MCF 10A (cell line): ENCODE results near the gene OGDHL. TPM values are rescaled to one million over a fixed set of nuclear protein-coding genes. Genes with fewer than 3 reads are reported as not detected.

ENCODE experiments used
- Bru-seq: library from RNA; stranded (reverse); fragments of 400-500 nt; gene quantifications from one replicate; lab custom pipeline; 2021; lab: Mats Ljungman, UMichigan
- BruChase-seq, 2 experiments: library from RNA; stranded (reverse); fragments of 400-500 nt; gene quantifications; one replicate each; lab custom pipeline; 2021; lab: Mats Ljungman, UMichigan
- BruUV-seq: library from RNA; stranded (reverse); fragments of 400-500 nt; replicated peaks from 2 replicates; lab custom pipeline; 2021; lab: Mats Ljungman, UMichigan
- CTCF ChIA-PET: fragments of 300-600 bp; sonication (Branson Sonifier 250); formaldehyde crosslinking; extraction: SDS; loops from one replicate; lab custom pipeline; 2021; ENCODE audit warnings: antibody characterized with exemption, inconsistent platforms; lab: Yijun Ruan, JAX
- POLR2A ChIA-PET: fragments of 300-600, 350-650 bp; sonication (Branson Sonifier 250); formaldehyde crosslinking; extraction: SDS; loops from one replicate; lab custom pipeline; 2020; ENCODE audit warnings: antibody characterized with exemption, inconsistent platforms; lab: Yijun Ruan, JAX
- DNase-seq: peaks from one replicate; pipeline ENCODE4 v3.0.0-alpha.2; 2018; ENCODE audit not compliant: unreplicated experiment
- H3K27ac Mint-ChIP-seq: one replicate; pipeline ENCODE4 v1.8.0; 2022; ENCODE audit warnings: mild to moderate bottlenecking, low read depth, mixed read lengths; ENCODE audit not compliant: unreplicated experiment
- H3K27me3 Mint-ChIP-seq: one replicate; pipeline ENCODE4 v1.8.0; 2022; ENCODE audit warnings: mixed read lengths; ENCODE audit not compliant: insufficient read depth, unreplicated experiment
- H3K36me3 Mint-ChIP-seq: one replicate; pipeline ENCODE4 v1.8.0; 2022; ENCODE audit warnings: mild to moderate bottlenecking, moderate library complexity, mixed read lengths; ENCODE audit not compliant: insufficient read depth, unreplicated experiment
- H3K4me1 Mint-ChIP-seq: one replicate; pipeline ENCODE4 v1.8.0; 2022; ENCODE audit warnings: mixed read lengths; ENCODE audit not compliant: insufficient read depth, unreplicated experiment
- H3K4me3 Mint-ChIP-seq: one replicate; pipeline ENCODE4 v1.8.0; 2022; ENCODE audit warnings: mild to moderate bottlenecking, moderate library complexity, mixed read lengths; ENCODE audit not compliant: unreplicated experiment
- H3K9me3 Mint-ChIP-seq: one replicate; pipeline ENCODE4 v1.8.0; 2022; ENCODE audit warnings: mixed read lengths; ENCODE audit not compliant: unreplicated experiment
- CTCF ChIP-seq: fragments of 200-600 bp; IDR thresholded peaks from one replicate; pipeline ENCODE4 v1.8.0; 2022; ENCODE audit warnings: antibody characterized with exemption, mild to moderate bottlenecking; ENCODE audit not compliant: unreplicated experiment
- intact Hi-C: fragments of 100-400 bp; cut with micrococcal nuclease; formaldehyde crosslinking; loops from 2 replicates; pipeline ENCODE4 v1.14.1; 2022
- long read RNA-seq: library from polyadenylated mRNA; stranded (forward); transcript quantifications from one replicate; pipeline ENCODE4 v2.0.0, GENCODE V29; 2022
- total RNA-seq: library from RNA; stranded (reverse); gene quantifications from 2 replicates; pipeline ENCODE4 v1.2.3, GENCODE V29; 2022

The OGDHL gene
- 0.22 and 0.28 TPM in 2 replicates for total RNA-seq
- percentile 14 among the genes with signal in this experiment for Bru-seq, nascent RNA
- percentile 14 among the genes with signal in this experiment for BruChase-seq, experiment 1, labeled RNA remaining after a 6-hour chase
- BruChase-seq, experiment 2, labeled RNA remaining after a 2-hour chase = percentile 16 among the genes with signal in this experiment
- long read RNA-seq, partial matches to known transcripts = 2 of 2 reads
- long read RNA-seq, other reads (novel, unspliced or antisense) = 0 of 2 reads

GRCh38 chr10:49761789-49762565 is at the start of gene OGDHL:
Gene OGDHL, minus strand, starts transcription at chr10:49762323. Its CDS starts 3,731 bp downstream, at chr10:49758592.
- peak; percentile 54 for DNase-seq
- Mint-ChIP-seq H3K27me3 (peaks cover 36% of the 10 kb centered on the region), H3K4me1 (peaks cover 6% of the 10 kb centered on the region), H3K4me3 (peak within 1 kb of the TSS; percentile 62), H3K36me3 (no peaks in the 10 kb centered on the region), H3K9me3 (no peaks in the 10 kb centered on the region), H3K27ac (no peak within 1 kb of the TSS)
- POLR2A ChIA-PET = no interaction called here
- CTCF ChIA-PET = no interaction called here
- no peak for TF ChIP-seq CTCF
- intact Hi-C loops = loop anchor here (10.0 kb wide), 1 partner anchor 157 kb away; no protein-coding TSS in a partner anchor
- BruUV-seq = no TSS peak

DNA sequence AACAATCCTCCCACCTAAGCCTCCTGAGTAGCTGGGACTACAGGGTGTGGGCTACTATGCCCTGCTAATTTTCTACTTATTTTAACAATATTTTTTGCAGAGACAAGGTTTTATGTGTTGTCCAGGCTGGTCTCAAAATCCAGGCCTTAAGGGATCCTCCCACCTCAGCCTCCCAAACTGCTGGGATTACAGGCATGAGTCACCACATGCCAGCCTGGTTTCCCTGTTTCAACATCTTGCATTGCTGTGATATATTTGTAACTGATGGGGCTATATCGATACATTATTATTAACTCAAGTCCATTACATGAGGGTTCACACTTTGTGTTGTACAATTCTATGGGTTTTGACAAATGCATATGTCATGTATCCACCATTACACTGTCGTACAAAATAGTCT is 41.9 kb upstream of the OGDHL start:
- DNase-seq = peak; percentile 10
- H3K27me3 Mint-ChIP-seq = peaks cover 23% of the 10 kb centered on the region
- no peak for TF ChIP-seq CTCF
- intact Hi-C loops = no loop called here
- CTCF ChIA-PET = no interaction called here
- no peak overlapping the region for H3K27ac Mint-ChIP-seq
- BruUV-seq = no TSS peak
- no peaks in the 10 kb centered on the region for H3K4me1 Mint-ChIP-seq
- H3K9me3 Mint-ChIP-seq = no peaks in the 10 kb centered on the region
- POLR2A ChIA-PET = no interaction called here
- no peak overlapping the region for H3K4me3 Mint-ChIP-seq
- no peaks in the 10 kb centered on the region for H3K36me3 Mint-ChIP-seq

- no peak overlapping the region for H3K27ac Mint-ChIP-seq
- H3K9me3 Mint-ChIP-seq = no peaks in the 10 kb centered on the region
- DNase-seq = no peak
- H3K4me3 Mint-ChIP-seq = no peak overlapping the region
- no TSS peak for BruUV-seq
- peaks cover 32% of the 10 kb centered on the region for H3K27me3 Mint-ChIP-seq
- no peaks in the 10 kb centered on the region for H3K4me1 Mint-ChIP-seq
- ChIA-PET CTCF (no interaction called here), POLR2A (no interaction called here)
- no peaks in the 10 kb centered on the region for H3K36me3 Mint-ChIP-seq
- no peak for TF ChIP-seq CTCF
- intact Hi-C loops = no loop called here
Observed at GRCh38 chr10:49798275-49798674, 36.2 kb upstream of the OGDHL start.

DNA sequence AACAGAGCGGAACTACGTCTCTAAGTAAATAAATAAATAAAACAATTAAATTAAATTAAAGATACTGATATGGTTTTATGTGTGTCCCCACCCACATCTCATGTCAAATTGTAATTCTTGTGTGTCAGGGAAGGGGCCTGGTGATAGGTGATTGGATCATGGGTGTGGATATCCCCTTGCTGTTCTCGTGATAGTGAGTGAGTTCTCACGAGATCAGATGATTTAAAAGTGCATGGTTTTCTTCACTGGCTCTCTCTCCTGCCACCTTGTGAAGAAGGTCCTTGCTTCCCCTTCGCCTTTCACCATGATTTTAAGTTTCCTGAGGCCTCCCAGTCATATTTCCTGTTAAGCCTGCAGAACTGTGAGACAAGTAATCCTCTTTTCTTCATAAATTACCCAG is 29.0 kb upstream of the OGDHL start:
- no peak overlapping the region for H3K4me3 Mint-ChIP-seq
- ChIA-PET CTCF (no interaction called here), POLR2A (no interaction called here)
- TF ChIP-seq CTCF = no peak
- H3K4me1 Mint-ChIP-seq = no peaks in the 10 kb centered on the region
- no TSS peak for BruUV-seq
- no peak overlapping the region for H3K27ac Mint-ChIP-seq
- H3K36me3 Mint-ChIP-seq = no peaks in the 10 kb centered on the region
- DNase-seq = no peak
- no peaks in the 10 kb centered on the region for H3K9me3 Mint-ChIP-seq
- intact Hi-C loops = no loop called here
- H3K27me3 Mint-ChIP-seq = peaks cover 4% of the 10 kb centered on the region
